Cardiac fibroblast (primary cell): Measurements from ENCODE around the gene PLXNA2.

Experiments used
- DNase-seq, 2 donors: peaks; one replicate each; pipeline versions ENCODE4 v3.0.0 to v3.0.0-alpha.2; 2010; ENCODE audit warnings: low read depth in 2 of 2
- H3K4me3 ChIP-seq, 2 donors: replicated peaks in 1 of 2; 1 replicate in 1 of 2; 2 replicates in 1 of 2; pipeline ENCODE4 v1.5.1; 2011; ENCODE audit warnings: low read depth in 2 of 2, low read length in 2 of 2, mild to moderate bottlenecking in 2 of 2, moderate library complexity in 1 of 2
- CTCF ChIP-seq: IDR thresholded peaks from one replicate; pipeline ENCODE4 v1.5.1; 2011; ENCODE audit warnings: low read depth, mild to moderate bottlenecking, low read length, inconsistent platforms

The PLXNA2 gene

GRCh38 chr1:208232662-208233038 is 11.5 kb downstream of the PLXNA2 start:
- no peak for DNase-seq
- no peak for TF ChIP-seq CTCF
- H3K4me3 ChIP-seq = no peak overlapping the region

DNA sequence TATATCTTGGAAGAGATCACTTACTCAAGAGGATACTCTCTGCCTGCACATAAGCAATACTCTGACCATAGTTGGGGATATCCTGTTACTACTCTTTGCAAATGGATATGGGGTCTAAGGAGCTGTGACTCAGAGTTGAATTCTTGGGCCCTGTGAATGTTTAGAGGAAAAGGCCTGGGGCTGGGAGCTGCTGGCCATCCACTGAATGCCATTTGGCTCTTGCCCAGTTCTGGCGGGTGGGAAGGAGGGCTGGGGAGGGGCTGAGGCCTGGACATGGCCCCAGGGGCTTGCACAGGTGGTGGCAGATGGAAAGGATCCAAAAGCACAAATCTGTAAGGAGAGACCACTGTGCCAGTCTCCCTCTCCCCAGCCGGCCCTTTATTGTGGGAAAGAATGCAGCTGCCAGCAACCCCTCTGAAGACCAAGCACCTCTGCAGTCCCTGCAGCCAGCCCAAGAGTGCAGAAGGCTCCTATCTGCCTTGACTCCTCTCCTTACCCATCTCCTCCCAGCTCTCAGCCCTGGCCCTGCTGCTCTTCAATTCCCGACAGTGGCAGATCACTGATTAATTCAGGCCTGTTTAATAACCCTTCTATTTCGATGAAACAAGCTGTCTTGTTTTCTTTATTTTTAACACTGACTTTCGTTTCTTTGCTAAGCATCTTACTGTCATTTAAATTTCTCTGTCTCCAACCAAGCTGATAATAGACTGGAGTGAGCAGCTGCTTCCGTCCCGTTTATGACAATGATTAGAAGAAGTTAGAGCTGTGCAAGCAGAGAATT is 12.1 kb downstream of the PLXNA2 start:
- TF ChIP-seq CTCF = no peak
- no peak overlapping the region for H3K4me3 ChIP-seq
- peak; percentile 52 to 66 for DNase-seq

GRCh38 chr1:208230668-208231529 is 13.3 kb downstream of the PLXNA2 start:
- DNase-seq = no peak
- no peak overlapping the region for H3K4me3 ChIP-seq
- no peak for TF ChIP-seq CTCF

- no peak for DNase-seq
- no peak for TF ChIP-seq CTCF
- H3K4me3 ChIP-seq = no peak overlapping the region
Measured at GRCh38 chr1:208228550-208228949, 15.6 kb downstream of the PLXNA2 start.

DNA sequence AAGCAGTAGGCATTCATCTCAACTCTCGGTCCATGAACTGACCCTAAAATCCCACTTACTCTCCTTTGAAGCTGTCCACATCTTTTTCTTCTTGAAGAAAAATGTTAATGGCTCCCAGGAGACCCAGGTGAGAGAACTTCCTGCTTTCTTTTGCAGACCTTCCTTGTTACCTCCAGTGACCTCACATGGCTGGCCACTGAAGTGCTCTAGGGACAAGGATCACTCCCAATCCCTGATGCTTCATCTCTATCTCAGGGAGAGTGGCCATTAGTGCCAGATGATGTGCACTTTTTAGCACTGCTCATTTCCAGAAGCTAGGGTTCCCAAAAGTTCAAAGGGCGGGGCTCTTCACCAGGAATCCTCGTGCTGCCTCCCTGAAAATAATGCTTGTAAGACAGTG is 16.2 kb downstream of the PLXNA2 start:
- no peak for TF ChIP-seq CTCF
- DNase-seq = no peak
- no peak overlapping the region for H3K4me3 ChIP-seq

DNA sequence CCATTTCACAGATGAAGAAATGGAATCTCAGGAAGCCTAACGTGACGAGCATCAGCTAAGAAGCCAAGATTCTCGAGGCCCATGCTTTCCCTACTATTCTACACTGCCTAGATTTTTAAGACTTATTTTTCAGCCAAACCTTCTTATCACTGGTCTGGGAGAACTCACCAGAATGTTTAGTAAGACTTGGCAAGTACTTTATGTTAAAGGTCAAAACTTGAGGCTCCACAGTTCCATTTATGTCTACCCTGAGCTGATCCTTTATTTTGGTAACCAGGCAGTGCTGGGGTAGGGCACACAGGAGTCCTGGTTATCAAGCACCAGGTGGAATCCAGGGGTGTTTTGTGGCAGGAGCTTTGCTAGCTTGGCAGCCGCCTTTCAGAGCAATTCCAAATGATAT is 16.8 kb downstream of the PLXNA2 start:
- no peak overlapping the region for H3K4me3 ChIP-seq
- TF ChIP-seq CTCF = no peak
- DNase-seq = peak in 1 of 2 donors; percentile 92
